Hepatic stellate cell (primary cell): Measurements from ENCODE around the gene MT1H.
"Not testable (repeated sequence)": the region's sequence is repeated elsewhere in the genome, so short reads cannot be mapped to it uniquely, and the experiment has no call there.

Source experiments
- DNase-seq: peaks from one replicate; pipeline ENCODE4 v3.0.0; 2011; ENCODE audit warnings: low spot score

MT1H gene

GRCh38 chr16:56684926-56685590, 15.4 kb downstream of the MT1H start:
- no peak for DNase-seq

- DNase-seq = no peak
Observed at GRCh38 chr16:56686758-56687157, 17.1 kb downstream of the MT1H start.

GRCh38 chr16:56688762-56689161, 19.1 kb downstream of the MT1H start:
- DNase-seq = no peak

- peak; percentile 38 for DNase-seq
Observed at GRCh38 chr16:56689171-56689570, 19.6 kb downstream of the MT1H start.

GRCh38 chr16:56690420-56691122, 21.0 kb downstream of the MT1H start:
- no peak for DNase-seq

- no peak for DNase-seq
Observed at GRCh38 chr16:56691885-56692284, 22.3 kb downstream of the MT1H start.

GRCh38 chr16:56695246-56695645, 25.6 kb downstream of the MT1H start:
- DNase-seq = no peak

- DNase-seq = no peak
Observed at GRCh38 chr16:56697456-56698155, 28.0 kb downstream of the MT1H start.

- no peak for DNase-seq
Observed at GRCh38 chr16:56700195-56700594, 30.6 kb downstream of the MT1H start.

- no peak for DNase-seq
Observed at GRCh38 chr16:56700631-56701030, 31.0 kb downstream of the MT1H start.

GRCh38 chr16:56701534-56701933, 31.9 kb downstream of the MT1H start:
- no peak for DNase-seq

GRCh38 chr16:56702836-56703235, 33.2 kb downstream of the MT1H start:
- no peak for DNase-seq

- no peak for DNase-seq
Observed at GRCh38 chr16:56708525-56709442, 39.2 kb downstream of the MT1H start.

- no peak for DNase-seq
Observed at GRCh38 chr16:56709443-56710040, 39.9 kb downstream of the MT1H start.

GRCh38 chr16:56710181-56710737, 40.6 kb downstream of the MT1H start:
- no peak for DNase-seq

- DNase-seq = no peak
Observed at GRCh38 chr16:56711862-56712261, 42.2 kb downstream of the MT1H start.

- DNase-seq = no peak
Observed at GRCh38 chr16:56713794-56714193, 44.2 kb downstream of the MT1H start.

- no peak for DNase-seq
Observed at GRCh38 chr16:56715126-56715525, 45.5 kb downstream of the MT1H start.

GRCh38 chr16:56716761-56717160, 47.1 kb downstream of the MT1H start:
- DNase-seq = no peak

- DNase-seq = not testable (repeated sequence)
Observed at GRCh38 chr16:56717532-56717931, 47.9 kb downstream of the MT1H start.
